ENCODE measurements around the gene NCBP2.

Gene NCBP2

GRCh38 chr3:196942226-196942914 lies at the start of gene NCBP2:
TSS of gene NCBP2 (minus strand) at chr3:196942528. CDS start at chr3:196942503, 25 bp downstream.
- peak; percentile 96 for DNase-seq (ENCODE audit: low spot score)

- DNase-seq (ENCODE audit: low spot score): no peak
Measured at GRCh38 chr3:196991581-196992460, 49.5 kb upstream of the NCBP2 start.

GRCh38 chr3:196990601-196991007 lies 48.3 kb upstream of the NCBP2 start:
- no peak for DNase-seq (ENCODE audit: low spot score)

- DNase-seq (ENCODE audit: low spot score): no peak
Measured at GRCh38 chr3:196989721-196990262, 47.5 kb upstream of the NCBP2 start.

- no peak for DNase-seq (ENCODE audit: low spot score)
Measured at GRCh38 chr3:196988241-196989029, 46.1 kb upstream of the NCBP2 start.

GRCh38 chr3:196987022-196987421 lies 44.7 kb upstream of the NCBP2 start:
- no peak for DNase-seq (ENCODE audit: low spot score)

- DNase-seq (ENCODE audit: low spot score): no peak
Measured at GRCh38 chr3:196985954-196986885, 43.9 kb upstream of the NCBP2 start.

- DNase-seq (ENCODE audit: low spot score): no peak
Measured at GRCh38 chr3:196985298-196985697, 43.0 kb upstream of the NCBP2 start.

GRCh38 chr3:196983186-196983585 lies 40.9 kb upstream of the NCBP2 start:
- DNase-seq (ENCODE audit: low spot score): no peak

GRCh38 chr3:196981657-196982056 lies 39.3 kb upstream of the NCBP2 start:
- no peak for DNase-seq (ENCODE audit: low spot score)

- DNase-seq (ENCODE audit: low spot score): no peak
Measured at GRCh38 chr3:196979545-196979944, 37.2 kb upstream of the NCBP2 start.

- no peak for DNase-seq (ENCODE audit: low spot score)
Measured at GRCh38 chr3:196976941-196977340, 34.6 kb upstream of the NCBP2 start.

- DNase-seq (ENCODE audit: low spot score): no peak
Measured at GRCh38 chr3:196975349-196975748, 33.0 kb upstream of the NCBP2 start.

- no peak for DNase-seq (ENCODE audit: low spot score)
Measured at GRCh38 chr3:196974661-196975060, 32.3 kb upstream of the NCBP2 start.

GRCh38 chr3:196971094-196971698 lies 28.9 kb upstream of the NCBP2 start:
- no peak for DNase-seq (ENCODE audit: low spot score)

GRCh38 chr3:196970547-196971093 lies 28.3 kb upstream of the NCBP2 start:
- no peak for DNase-seq (ENCODE audit: low spot score)

GRCh38 chr3:196969660-196970546 lies 27.6 kb upstream of the NCBP2 start:
- peak; percentile 48 for DNase-seq (ENCODE audit: low spot score)

- peak; percentile 31 for DNase-seq (ENCODE audit: low spot score)
Measured at GRCh38 chr3:196969134-196969659, 26.9 kb upstream of the NCBP2 start.
